HepG2 (cell line): Measurements from ENCODE around the gene SLC22A31. TPM values are rescaled to one million over a fixed set of nuclear protein-coding genes. Genes with fewer than 3 reads are reported as not detected.

Source experiments
- ATAC-seq: fragments of 200-7000 bp; cut with Tn5 transposase; 3 replicates; pipeline ENCODE4 v1.9.1; 2020; ENCODE audit warnings: mild to moderate bottlenecking, moderate library complexity
- BruUV-seq: library from RNA; stranded (reverse); fragments of 400-500 nt; replicated peaks from 2 replicates; lab custom pipeline; 2021; lab: Mats Ljungman, UMichigan
- CTCF ChIA-PET: fragments of 300-600 bp; formaldehyde crosslinking; extraction: SDS; loops from one replicate; lab custom pipeline; 2021; ENCODE audit warnings: low total read pairs, inconsistent platforms, low intra/inter-chr PET ratio; lab: Yijun Ruan, JAX
- POLR2A ChIA-PET: fragments of 350-600 bp; sonication (Branson Sonifier 250); formaldehyde crosslinking; loops from one replicate; lab custom pipeline; 2020; ENCODE audit warnings: antibody characterized with exemption, inconsistent platforms; lab: Yijun Ruan, JAX
- DNase-seq: peaks from one replicate; pipeline ENCODE4 v3.0.0-alpha.2; 2015; ENCODE audit warnings: low spot score
- FAIRE-seq: peaks from 3 replicates; lab custom pipeline; 2011; peaks lifted over from hg19 to GRCh38; lab: Jason Lieb, UNC
- H2AFZ ChIP-seq: one replicate; pipeline ENCODE4 v1.6.1; 2011; ENCODE audit warnings: low read length, inconsistent platforms
- H3K27ac ChIP-seq: fragments of 300-600 bp; 3 replicates; pipeline ENCODE4 v1.8.0; 2011; ENCODE audit warnings: mixed run types, mild to moderate bottlenecking, mixed read lengths, low read length, inconsistent platforms; ENCODE audit not compliant: insufficient read depth; ENCODE audit errors: extremely low read length
- H3K27me3 ChIP-seq, 2 experiments: fragments of 200-600 bp in 1 of 2; 2 replicates in 1 of 2; 3 replicates in 1 of 2; pipeline versions ENCODE4 v1.6.0 to v1.8.0; 2011; ENCODE audit warnings: low read length in 2 of 2, mild to moderate bottlenecking in 2 of 2, moderate library complexity in 2 of 2, inconsistent platforms in 1 of 2; ENCODE audit not compliant: insufficient read depth in 2 of 2, control insufficient read depth in 1 of 2
- H3K36me3 ChIP-seq, 2 experiments: fragments of 200-600 bp in 1 of 2; replicated peaks in 1 of 2; 2 replicates in 1 of 2; 3 replicates in 1 of 2; pipeline versions ENCODE4 v1.5.1 to v1.8.0; 2011; ENCODE audit warnings: low read length in 2 of 2, inconsistent platforms in 1 of 2; ENCODE audit not compliant: insufficient read depth in 2 of 2, control insufficient read depth in 1 of 2
- H3K4me1 ChIP-seq: 2 replicates; pipeline ENCODE4 v1.5.1; 2012; ENCODE audit warnings: low read length, inconsistent platforms; ENCODE audit not compliant: insufficient read depth
- H3K4me2 ChIP-seq: 2 replicates; pipeline ENCODE4 v1.6.0; 2011; ENCODE audit warnings: low read depth, low read length, inconsistent platforms
- H3K4me3 ChIP-seq, 3 experiments: fragments of 200-600 bp in 1 of 3; sonication (generic), shearing (Covaris generic) in 1 of 3; replicated peaks in 1 of 3; 2 replicates each; pipeline ENCODE4 v1.5.1; 2011 to 2016; ENCODE audit warnings: low read length in 3 of 3, inconsistent platforms in 2 of 3, low read depth in 2 of 3, mild to moderate bottlenecking in 2 of 3, control low read depth in 1 of 3, mixed read lengths in 1 of 3; ENCODE audit not compliant: insufficient read depth in 1 of 3
- H3K79me2 ChIP-seq: one replicate; pipeline ENCODE4 v1.6.1; 2011; ENCODE audit warnings: low read length, inconsistent platforms; ENCODE audit not compliant: insufficient read depth
- H3K9ac ChIP-seq: 2 replicates; pipeline ENCODE4 v1.6.0; 2011; ENCODE audit warnings: mild to moderate bottlenecking, low read depth, low read length, inconsistent platforms; ENCODE audit not compliant: insufficient read depth
- H3K9me3 ChIP-seq: 2 replicates; pipeline ENCODE4 v1.5.1; 2012; ENCODE audit warnings: mild to moderate bottlenecking, low read length
- H4K20me1 ChIP-seq: 2 replicates; pipeline ENCODE4 v1.6.0; 2011; ENCODE audit warnings: inconsistent platforms, mild to moderate bottlenecking, low read length, moderate library complexity; ENCODE audit not compliant: insufficient read depth
- AFF4 ChIP-seq: sonication (generic); formaldehyde crosslinking; IDR thresholded peaks from 2 replicates; pipeline ENCODE4 v1.4.0; 2020; ENCODE audit warnings: missing genetic modification reagents
- ARNT2 ChIP-seq: sonication (generic); formaldehyde crosslinking; IDR thresholded peaks from 2 replicates; pipeline ENCODE4 v1.8.0; 2022; ENCODE audit warnings: mild to moderate bottlenecking, low read depth, missing genetic modification reagents, moderate library complexity
- MXI1 ChIP-seq: IDR thresholded peaks from 3 replicates; pipeline ENCODE4 v1.6.1; 2012; ENCODE audit warnings: low read depth, low read length, inconsistent platforms, borderline replicate concordance
- PAWR ChIP-seq: sonication (generic); formaldehyde crosslinking; IDR thresholded peaks from 2 replicates; pipeline ENCODE4 v1.4.0; 2020; ENCODE audit warnings: missing genetic modification reagents, mild to moderate bottlenecking, borderline replicate concordance
- PLSCR1 ChIP-seq: sonication (generic); formaldehyde crosslinking; IDR thresholded peaks from 2 replicates; pipeline ENCODE4 v1.5.0; 2020; ENCODE audit warnings: missing genetic modification reagents, mild to moderate bottlenecking, borderline replicate concordance
- SRF ChIP-seq: IDR thresholded peaks from 2 replicates; pipeline ENCODE4 v1.6.1; 2011; ENCODE audit warnings: mild to moderate bottlenecking, low read depth, low read length, moderate library complexity
- YEATS4 ChIP-seq: sonication (generic); formaldehyde crosslinking; IDR thresholded peaks from 2 replicates; pipeline ENCODE4 v1.4.0; 2020; ENCODE audit warnings: missing genetic modification reagents, borderline replicate concordance
- ZBTB21 ChIP-seq: sonication (generic); formaldehyde crosslinking; IDR thresholded peaks from 2 replicates; pipeline ENCODE4 v1.4.0; 2020; ENCODE audit warnings: missing genetic modification reagents
- ZBTB37 ChIP-seq: sonication (generic); formaldehyde crosslinking; IDR thresholded peaks from 2 replicates; pipeline ENCODE4 v1.4.0; 2020; ENCODE audit warnings: mild to moderate bottlenecking, missing genetic modification reagents
- ZNF558 ChIP-seq: sonication (generic); formaldehyde crosslinking; IDR thresholded peaks from 2 replicates; pipeline ENCODE4 v1.9.0; 2022; ENCODE audit warnings: mild to moderate bottlenecking, missing genetic modification reagents, borderline replicate concordance
- ZNF564 ChIP-seq: sonication (generic); formaldehyde crosslinking; IDR thresholded peaks from 2 replicates; pipeline ENCODE4 v1.8.1; 2023; ENCODE audit warnings: mild to moderate bottlenecking, missing genetic modification reagents
- ZNF580 ChIP-seq: IDR thresholded peaks from 2 replicates; pipeline ENCODE4 v1.6.1; 2016; ENCODE audit warnings: low read depth, borderline replicate concordance
- ZNF784 ChIP-seq: sonication (generic); formaldehyde crosslinking; IDR thresholded peaks from 2 replicates; pipeline ENCODE4 v1.5.1; 2020; ENCODE audit warnings: missing genetic modification reagents, mild to moderate bottlenecking, borderline replicate concordance
- ZNF788 ChIP-seq: sonication (generic); formaldehyde crosslinking; IDR thresholded peaks from 2 replicates; pipeline ENCODE4 v1.5.0; 2020; ENCODE audit warnings: mild to moderate bottlenecking, missing genetic modification reagents, borderline replicate concordance
- WGBS: methylation state at CpG from one replicate; pipeline ENCODE4 v1.1.6; 2017; ENCODE audit warnings: low lambda C conversion rate; 5-methylcytosine and 5-hydroxymethylcytosine counted together
- in situ Hi-C: cut with HindIII; loops from 2 replicates; pipeline ENCODE4 v1.10.0; 2017; ENCODE audit warnings: low pct_unique_long_range_greater_than_20kb; ENCODE audit not compliant: extremely low pct_ligation_motif_present
- intact Hi-C: fragments of 100-400 bp; cut with micrococcal nuclease; formaldehyde crosslinking; loops from one replicate; pipeline ENCODE4 v1.10.0; 2022; ENCODE audit not compliant: unreplicated experiment
- polyA plus RNA-seq, 8 experiments: library from polyadenylated mRNA; depleted of rRNA in 3 of 8; stranded (reverse) in 7 of 8; unstranded in 1 of 8; fragments of >200 nt; fragmentation: Illumina TruSeq in 4 of 8; extraction: Trizol in 4 of 8; gene quantifications; 2 replicates each; pipeline versions ENCODE4 v1.2.1 to v1.2.3, GENCODE V29; 2011 to 2016; ENCODE audit warnings: low read depth in 4 of 8, missing spikeins in 1 of 8, mixed read lengths in 1 of 8; ENCODE audit not compliant: insufficient read depth in 1 of 8
- total RNA-seq, 5 experiments: library from RNA; depleted of rRNA; stranded (reverse); fragments of >200 nt; fragmentation: Illumina TruSeq; extraction: Trizol; gene quantifications; 2 replicates each; pipeline ENCODE4 v1.2.3, GENCODE V29; 2016; ENCODE audit warnings: low read depth in 1 of 5

Gene SLC22A31
- total and polyA plus RNA-seq, 2 of the 13 experiments (the other 11 are each of a cell fraction or from before 2014, with no cell fraction given), result 67.3 to 83.3 TPM

- ATAC-seq (peak; percentile 92), FAIRE-seq (peak; percentile 57), DNase-seq (peak; percentile 77)
- BruUV-seq, result no TSS peak
- Histone ChIP-seq H3K9ac (peak within 1 kb of the TSS; percentile 94), H2AFZ (no peak within 1 kb of the TSS), H3K27ac (peak within 1 kb of the TSS; percentile 85), H4K20me1 (no peaks in the 10 kb centered on the region), H3K4me1 (peaks cover 10% of the 10 kb centered on the region; the same call in 1 of the 2 replicates), H3K27me3 (no peaks in the 10 kb centered on the region; a peak in 1 of 5 replicates), H3K36me3 (peaks cover 5 to 16% of the 10 kb centered on the region in 2 experiments), H3K79me2 (peaks cover 8% of the 10 kb centered on the region), H3K4me3 (peak within 1 kb of the TSS; percentile 89 to 96 (median 92)), H3K4me2 (peak within 1 kb of the TSS; percentile 92), H3K9me3 (no peaks in the 10 kb centered on the region)
- intact Hi-C loops, result loop anchor here (1.0 to 5.0 kb wide), 3 partner anchors 16 to 275 kb away; partner anchors contain the start of gene CDH15
- POLR2A ChIA-PET, result interaction anchor here (0.7 to 2.5 kb wide), 21 partner anchors 9 to 454 kb away, joined by 3 to 30 read pairs (median 4); partner anchors contain the start of genes ACSF3, APRT, GALNS and SLC22A31
- in situ Hi-C loops, result no loop called here
- CTCF ChIA-PET, result interaction anchor here (1.3 to 2.0 kb wide), 2 partner anchors 30 to 275 kb away, joined by 5 read pairs; no protein-coding TSS in a partner anchor
- 1% methylated on average over 19 of the region's 91 CpGs for WGBS
- TF ChIP-seq YEATS4 (CRISPR knock-in tag) (peak; percentile 96), PLSCR1 (CRISPR knock-in tag) (no peak), ZBTB37 (CRISPR knock-in tag) (no peak), SRF (peak; percentile 51; the same call in 1 of the 2 replicates), ZNF558 (CRISPR knock-in tag) (peak; percentile 73; the same call in 1 of the 2 replicates), ZBTB21 (CRISPR knock-in tag) (no peak), ARNT2 (CRISPR knock-in tag) (peak; percentile 92; the same call in 1 of the 2 replicates), ZNF564 (CRISPR knock-in tag) (peak; percentile 70), MXI1 (peak; percentile 90; the same call in 2 of the 3 replicates), PAWR (CRISPR knock-in tag) (0 out of 2 replicates have a peak, but pooled peaks have one; percentile 73), ZNF788 (CRISPR knock-in tag) (peak; percentile 93; the same call in 1 of the 2 replicates), ZNF580 (CRISPR knock-in tag) (peak; percentile 95; the same call in 1 of the 2 replicates), ZNF784 (CRISPR knock-in tag) (peak; percentile 80; the same call in 1 of the 2 replicates), AFF4 (CRISPR knock-in tag) (no peak)
Observed at GRCh38 chr16:89217388-89218191, 17.3 kb upstream of the SLC22A31 start, which contains the start of gene ZNF778. TSS of gene ZNF778 (plus strand) at chr16:89217703. CDS start at chr16:89221128, 3,425 bp downstream.
